Measurements from ENCODE around the gene WDR27. TPM values are rescaled to one million over a fixed set of nuclear protein-coding genes. Genes with fewer than 3 reads are reported as not detected.

WDR27 gene
- total RNA-seq, 1 donor, result 23.9 TPM

GRCh38 chr6:169635345-169635744 is 66.5 kb downstream of the WDR27 start:
- no peak overlapping the region for H3K4me3 ChIP-seq (ENCODE audit: insufficient read depth, low read length)
- H3K4me1 ChIP-seq (ENCODE audit: insufficient read depth, low read length), result no peaks in the 10 kb centered on the region
- no peak overlapping the region for H3K4me2 ChIP-seq (ENCODE audit: insufficient read depth, low read length)
- H4K20me1 ChIP-seq (ENCODE audit: insufficient read depth, low read length), result no peaks in the 10 kb centered on the region
- no peak for TF ChIP-seq CTCF (IDR thresholded peaks at IDR 0.05; ENCODE audit: extremely low read depth, low read depth, low read length)
- H3K27ac ChIP-seq (ENCODE audit: low read depth, low read length), result no peak overlapping the region
- DNase-seq (ENCODE audit: insufficient read length, low spot score, missing footprints), result no peak
- H2AFZ ChIP-seq (ENCODE audit: low read length), result no peak overlapping the region
- H3K9me3 ChIP-seq (ENCODE audit: low read depth, low read length), result no peaks in the 10 kb centered on the region
- peaks cover 21% of the 10 kb centered on the region for H3K36me3 ChIP-seq (ENCODE audit: insufficient read depth, low read length)
- no peaks in the 10 kb centered on the region for H3K79me2 ChIP-seq (ENCODE audit: insufficient read depth, low read length)
- no peaks in the 10 kb centered on the region for H3K27me3 ChIP-seq (ENCODE audit: insufficient read depth, low read length)

DNA sequence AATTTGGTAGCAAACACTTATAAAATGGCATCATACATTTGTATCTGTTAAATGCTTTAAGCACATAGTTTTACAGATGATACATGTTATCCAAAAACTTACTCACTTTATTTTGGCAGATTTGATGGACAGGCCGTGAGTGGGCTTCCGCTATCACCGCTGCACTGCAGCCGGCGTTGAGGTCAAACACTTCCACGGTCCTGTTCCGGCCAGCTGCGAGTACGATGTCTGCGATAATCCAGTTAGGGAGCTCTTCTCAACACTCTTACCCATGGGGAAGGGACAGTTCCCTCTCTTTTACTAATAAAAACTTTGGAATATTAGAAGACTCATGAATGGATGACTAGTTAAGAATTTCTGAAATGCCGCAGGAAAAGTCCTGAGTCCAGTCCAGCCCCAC is 69.0 kb downstream of the WDR27 start:
- TF ChIP-seq CTCF (IDR thresholded peaks at IDR 0.05; ENCODE audit: extremely low read depth, low read depth, low read length), result no peak
- DNase-seq (ENCODE audit: insufficient read length, low spot score, missing footprints), result no peak

GRCh38 chr6:169629256-169629655 is 72.6 kb downstream of the WDR27 start:
- no peak for TF ChIP-seq CTCF (IDR thresholded peaks at IDR 0.05; ENCODE audit: extremely low read depth, low read depth, low read length)
- H2AFZ ChIP-seq (ENCODE audit: low read length), result no peak overlapping the region
- H3K4me3 ChIP-seq (ENCODE audit: insufficient read depth, low read length), result no peak overlapping the region
- no peaks in the 10 kb centered on the region for H3K4me1 ChIP-seq (ENCODE audit: insufficient read depth, low read length)
- H3K4me2 ChIP-seq (ENCODE audit: insufficient read depth, low read length), result no peak overlapping the region
- DNase-seq (ENCODE audit: insufficient read length, low spot score, missing footprints), result no peak
- no peak overlapping the region for H3K27ac ChIP-seq (ENCODE audit: low read depth, low read length)
- no peaks in the 10 kb centered on the region for H3K9me3 ChIP-seq (ENCODE audit: low read depth, low read length)
- no peaks in the 10 kb centered on the region for H4K20me1 ChIP-seq (ENCODE audit: insufficient read depth, low read length)
- H3K27me3 ChIP-seq (ENCODE audit: insufficient read depth, low read length), result no peaks in the 10 kb centered on the region
- no peaks in the 10 kb centered on the region for H3K79me2 ChIP-seq (ENCODE audit: insufficient read depth, low read length)
- peaks cover 26% of the 10 kb centered on the region for H3K36me3 ChIP-seq (ENCODE audit: insufficient read depth, low read length)

More for the DNA sequence above, 69.0 kb downstream of the WDR27 start:
- Histone ChIP-seq H3K36me3 (ENCODE audit: insufficient read depth, low read length) (peaks cover 21% of the 10 kb centered on the region), H3K27me3 (ENCODE audit: insufficient read depth, low read length) (no peaks in the 10 kb centered on the region), H3K27ac (ENCODE audit: low read depth, low read length) (no peak overlapping the region), H2AFZ (ENCODE audit: low read length) (no peak overlapping the region), H3K4me2 (ENCODE audit: insufficient read depth, low read length) (no peak overlapping the region), H4K20me1 (ENCODE audit: insufficient read depth, low read length) (no peaks in the 10 kb centered on the region), H3K4me3 (ENCODE audit: insufficient read depth, low read length) (no peak overlapping the region), H3K4me1 (ENCODE audit: insufficient read depth, low read length) (no peaks in the 10 kb centered on the region), H3K79me2 (ENCODE audit: insufficient read depth, low read length) (no peaks in the 10 kb centered on the region), H3K9me3 (ENCODE audit: low read depth, low read length) (no peaks in the 10 kb centered on the region)

DNA sequence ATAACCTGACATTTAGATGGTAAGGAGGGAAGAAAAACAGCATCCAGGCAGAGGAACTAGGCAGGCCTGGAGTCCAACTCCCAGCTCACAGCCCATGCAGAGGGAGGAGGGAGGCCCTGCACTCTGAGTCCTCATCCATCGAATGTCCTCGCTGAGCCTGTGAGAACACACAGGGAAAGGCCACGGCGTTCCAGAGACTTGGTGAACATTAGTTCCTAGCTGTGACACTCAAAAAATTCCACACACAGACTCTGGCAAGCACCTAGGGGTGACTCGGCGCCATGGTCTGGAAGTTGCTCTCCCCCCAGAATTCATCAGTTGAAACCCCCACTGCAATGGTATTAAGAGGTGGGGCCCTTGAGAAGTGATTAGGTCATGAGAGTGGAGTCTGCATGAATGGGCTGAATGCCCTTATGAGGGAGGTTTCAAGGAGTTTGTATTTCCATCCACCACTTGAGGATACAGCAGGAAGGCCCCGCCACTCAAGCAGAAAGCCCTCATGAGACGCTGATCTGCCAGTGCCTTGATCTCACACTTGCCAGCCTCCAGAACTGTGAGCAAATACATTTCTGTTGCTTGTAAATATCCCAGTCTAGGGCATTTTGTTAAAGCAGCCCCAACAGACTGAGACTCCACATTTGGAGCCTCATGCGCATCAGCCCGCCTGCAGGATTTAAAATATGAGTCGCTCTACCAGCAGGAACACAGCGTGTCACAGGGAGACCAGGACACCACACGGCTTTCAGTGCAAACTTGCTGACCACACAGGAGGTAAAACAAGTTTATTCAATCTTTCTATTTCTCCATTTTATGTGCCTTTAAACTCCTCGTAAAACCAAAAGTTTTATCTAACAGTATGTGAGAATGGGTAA is 73.9 kb downstream of the WDR27 start:
- Histone ChIP-seq H3K36me3 (ENCODE audit: insufficient read depth, low read length) (peaks cover 26% of the 10 kb centered on the region), H3K4me2 (ENCODE audit: insufficient read depth, low read length) (no peak overlapping the region), H3K4me1 (ENCODE audit: insufficient read depth, low read length) (no peaks in the 10 kb centered on the region), H4K20me1 (ENCODE audit: insufficient read depth, low read length) (no peaks in the 10 kb centered on the region), H2AFZ (ENCODE audit: low read length) (no peak overlapping the region), H3K4me3 (ENCODE audit: insufficient read depth, low read length) (no peak overlapping the region), H3K27ac (ENCODE audit: low read depth, low read length) (no peak overlapping the region), H3K27me3 (ENCODE audit: insufficient read depth, low read length) (no peaks in the 10 kb centered on the region), H3K9me3 (ENCODE audit: low read depth, low read length) (no peaks in the 10 kb centered on the region), H3K79me2 (ENCODE audit: insufficient read depth, low read length) (no peaks in the 10 kb centered on the region)
- TF ChIP-seq CTCF (IDR thresholded peaks at IDR 0.05; ENCODE audit: extremely low read depth, low read depth, low read length), result no peak
- no peak for DNase-seq (ENCODE audit: insufficient read length, low spot score, missing footprints)

All from osteoblast (primary cell).